ENCODE measurements around the gene UTS2B.
A peak's percentile ranks its signal among the peaks of the same experiment; 100 is the strongest.

- TF ChIP-seq POLR2AphosphoS5 (IDR thresholded peaks at IDR 0.05; ENCODE audit: low read depth, low read length): no peak
- TF ChIP-seq SIN3A (IDR thresholded peaks at IDR 0.05; ENCODE audit: borderline replicate concordance, insufficient read depth, low read length): peak; percentile 91; the same call in 1 of the 2 replicates
Measured at GRCh38 chr3:191328383-191328961, 1.9 kb downstream of the UTS2B start.

All from PFSK-1 (cell line).